H1 (cell line): ENCODE data around the gene RNF32. TPM values are rescaled to one million over a fixed set of nuclear protein-coding genes. Genes with fewer than 3 reads are reported as not detected.

Experiments
- CTCF ChIA-PET: fragments of 300-600 bp; sonication (Branson Sonifier 250); formaldehyde crosslinking; loops from one replicate; lab custom pipeline; 2021; ENCODE audit not compliant: partially characterized antibody; lab: Charles Lee
- POLR2A ChIA-PET: fragments of 300-600 bp; sonication (Branson Sonifier 250); formaldehyde crosslinking; loops from one replicate; lab custom pipeline; 2021; ENCODE audit warnings: inconsistent platforms; ENCODE audit not compliant: partially characterized antibody; lab: Charles Lee
- DNase-seq, 2 experiments: peaks; one replicate each; pipeline versions ENCODE4 v3.0.0 to v3.0.0-alpha.2; 2010 to 2022; ENCODE audit warnings: low spot score in 2 of 2, low read depth in 1 of 2, mixed read lengths in 1 of 2
- FAIRE-seq: peaks from 2 replicates; lab custom pipeline; 2011; peaks lifted over from hg19 to GRCh38; lab: Jason Lieb, UNC
- H2AFZ ChIP-seq: 2 replicates; pipeline ENCODE4 v1.8.1; 2012; ENCODE audit warnings: low read length, inconsistent platforms
- H2AK5ac ChIP-seq: 2 replicates; pipeline ENCODE4 v1.6.1; 2013; ENCODE audit warnings: low read depth, low read length
- H2BK120ac ChIP-seq: replicated peaks from 2 replicates; pipeline ENCODE3; 2013; ENCODE audit warnings: low read depth, low read length, inconsistent platforms
- H2BK12ac ChIP-seq: 2 replicates; pipeline ENCODE4 v1.6.1; 2013; ENCODE audit warnings: low read depth, low read length
- H2BK15ac ChIP-seq: 2 replicates; pipeline ENCODE4 v1.6.1; 2013; ENCODE audit warnings: low read length
- H2BK20ac ChIP-seq: 2 replicates; pipeline ENCODE4 v1.6.1; 2013; ENCODE audit warnings: low read length
- H2BK5ac ChIP-seq: 2 replicates; pipeline ENCODE4 v1.6.1; 2013; ENCODE audit warnings: low read depth, low read length
- H3K14ac ChIP-seq: 2 replicates; pipeline ENCODE4 v1.6.1; 2013; ENCODE audit warnings: inconsistent platforms; ENCODE audit not compliant: insufficient read length
- H3K18ac ChIP-seq: 2 replicates; pipeline ENCODE4 v1.6.1; 2013; ENCODE audit warnings: low read length; ENCODE audit errors: extremely low read depth
- H3K23ac ChIP-seq: 2 replicates; pipeline ENCODE4 v1.6.1; 2013; ENCODE audit warnings: inconsistent platforms; ENCODE audit not compliant: insufficient read length
- H3K23me2 ChIP-seq: 2 replicates; pipeline ENCODE4 v1.6.1; 2013; ENCODE audit warnings: low read depth, low read length
- H3K27ac ChIP-seq: 2 replicates; pipeline ENCODE4 v1.6.1; 2011; ENCODE audit warnings: low read depth, low read length, inconsistent platforms
- H3K27me3 ChIP-seq, 4 experiments: replicated peaks in 1 of 4; 1 replicate in 1 of 4; 2 replicates in 3 of 4; pipeline versions ENCODE4 v1.6.1 to v1.8.1; 2011 to 2013; ENCODE audit warnings: low read length in 3 of 4, mild to moderate bottlenecking in 3 of 4, inconsistent platforms in 2 of 4, mixed read lengths in 2 of 4, moderate library complexity in 1 of 4; ENCODE audit not compliant: control insufficient read depth in 3 of 4, insufficient read depth in 3 of 4; ENCODE audit errors: extremely low read depth in 1 of 4
- H3K36me3 ChIP-seq, 4 experiments: 2 replicates each; pipeline versions ENCODE4 v1.6.1 to v1.8.1; 2011 to 2013; ENCODE audit warnings: mild to moderate bottlenecking in 4 of 4, low read length in 3 of 4, moderate library complexity in 2 of 4, control low read depth in 1 of 4, inconsistent platforms in 1 of 4; ENCODE audit not compliant: insufficient read depth in 4 of 4, control insufficient read depth in 2 of 4
- H3K4ac ChIP-seq: replicated peaks from 2 replicates; pipeline ENCODE3; 2013; ENCODE audit warnings: low read length, low read depth, mixed read lengths, inconsistent platforms; ENCODE audit not compliant: insufficient read length
- H3K4me1 ChIP-seq, 4 experiments: replicated peaks in 1 of 4; 1 replicate in 1 of 4; 2 replicates in 3 of 4; pipeline versions ENCODE4 v1.6.1 to v1.8.1; 2011 to 2013; ENCODE audit warnings: low read length in 3 of 4, inconsistent platforms in 2 of 4, mixed read lengths in 1 of 4; ENCODE audit not compliant: insufficient read depth in 4 of 4, control insufficient read depth in 3 of 4
- H3K4me2 ChIP-seq, 2 experiments: 2 replicates each; pipeline versions ENCODE4 v1.6.1 to v1.8.1; 2011 to 2013; ENCODE audit warnings: low read depth in 2 of 2, low read length in 2 of 2, control low read depth in 1 of 2, inconsistent platforms in 1 of 2, mild to moderate bottlenecking in 1 of 2; ENCODE audit not compliant: insufficient read depth in 1 of 2
- H3K4me3 ChIP-seq, 4 experiments: fragments of 200-600, 300-600 bp in 1 of 4; sonication (generic), shearing (Covaris generic), sonication (Bioruptor Twin) in 1 of 4; 2 replicates each; pipeline versions ENCODE4 v1.5.1 to v1.8.1; 2011 to 2016; ENCODE audit warnings: low read length in 4 of 4, low read depth in 3 of 4, control low read depth in 2 of 4, inconsistent platforms in 2 of 4, mild to moderate bottlenecking in 2 of 4, mixed read lengths in 1 of 4, moderate library complexity in 1 of 4; ENCODE audit not compliant: insufficient read depth in 2 of 4; ENCODE audit errors: extremely low read depth in 1 of 4
- H3K56ac ChIP-seq: replicated peaks from 2 replicates; pipeline ENCODE3; 2013; ENCODE audit warnings: low read depth, mild to moderate bottlenecking, mixed read lengths, low read length, inconsistent platforms; ENCODE audit not compliant: insufficient read length
- H3K79me1 ChIP-seq: 2 replicates; pipeline ENCODE4 v1.6.1; 2013; ENCODE audit warnings: low read depth, low read length, control low read depth
- H3K79me2 ChIP-seq, 2 experiments: 2 replicates each; pipeline versions ENCODE4 v1.6.1 to v1.8.1; 2012 to 2013; ENCODE audit warnings: low read length in 2 of 2, mild to moderate bottlenecking in 2 of 2, inconsistent platforms in 1 of 2; ENCODE audit not compliant: insufficient read depth in 2 of 2, control insufficient read depth in 1 of 2
- H3K9ac ChIP-seq, 4 experiments: replicated peaks in 1 of 4; 1 replicate in 1 of 4; 2 replicates in 3 of 4; pipeline versions ENCODE4 v1.6.1 to v1.8.1; 2011 to 2013; ENCODE audit warnings: low read depth in 3 of 4, low read length in 3 of 4, control low read depth in 2 of 4, mild to moderate bottlenecking in 2 of 4, moderate library complexity in 2 of 4, inconsistent platforms in 1 of 4; ENCODE audit errors: extremely low read depth in 1 of 4
- H3K9me3 ChIP-seq, 2 experiments: 2 replicates each; pipeline versions ENCODE4 v1.6.1 to v1.8.1; 2012 to 2013; ENCODE audit warnings: mild to moderate bottlenecking in 2 of 2, moderate library complexity in 2 of 2, control low read depth in 1 of 2, inconsistent platforms in 1 of 2, low read depth in 1 of 2, low read length in 1 of 2, mixed read lengths in 1 of 2; ENCODE audit not compliant: insufficient read depth in 2 of 2
- H4K20me1 ChIP-seq, 2 experiments: replicated peaks in 1 of 2; 2 replicates each; pipeline versions ENCODE3 to v1.8.1; 2011 to 2013; ENCODE audit warnings: inconsistent platforms in 2 of 2, low read length in 2 of 2, mild to moderate bottlenecking in 1 of 2; ENCODE audit not compliant: insufficient read depth in 2 of 2, control insufficient read depth in 1 of 2
- H4K5ac ChIP-seq: 2 replicates; pipeline ENCODE4 v1.6.1; 2013; ENCODE audit warnings: low read length, low read depth, mixed read lengths, inconsistent platforms; ENCODE audit not compliant: insufficient read length
- H4K8ac ChIP-seq: 2 replicates; pipeline ENCODE4 v1.8.0; 2013; ENCODE audit warnings: mild to moderate bottlenecking, moderate library complexity, low read length, inconsistent platforms; ENCODE audit not compliant: insufficient read depth; ENCODE audit errors: extremely low read depth
- H4K91ac ChIP-seq: replicated peaks from 2 replicates; pipeline ENCODE3; 2013; ENCODE audit warnings: low read length, mixed read lengths, inconsistent platforms; ENCODE audit not compliant: insufficient read length
- BACH1 ChIP-seq: IDR thresholded peaks from 2 replicates; pipeline ENCODE4 v1.6.1; 2012; ENCODE audit warnings: low read length, improper control_type of control experiment
- CBX8 ChIP-seq: fragments of 300-800, 300-1000 bp; sonication (generic); IDR thresholded peaks from 2 replicates; pipeline ENCODE4 v1.7.1; 2016; ENCODE audit warnings: low read depth, low read length, borderline replicate concordance
- EGR1 ChIP-seq: IDR thresholded peaks from 2 replicates; pipeline ENCODE4 v1.6.1; 2011; ENCODE audit warnings: low read depth, low read length, borderline replicate concordance
- FOSL1 ChIP-seq: IDR thresholded peaks from 2 replicates; pipeline ENCODE4 v1.6.1; 2011; ENCODE audit warnings: mild to moderate bottlenecking, low read depth, low read length, moderate library complexity; ENCODE audit not compliant: insufficient read depth
- GABPA ChIP-seq: IDR thresholded peaks from 2 replicates; pipeline ENCODE4 v1.6.1; 2011; ENCODE audit warnings: mild to moderate bottlenecking, low read length, moderate library complexity, borderline replicate concordance; ENCODE audit not compliant: insufficient read depth
- KDM5A ChIP-seq: fragments of 200-600 bp; IDR thresholded peaks from 2 replicates; pipeline ENCODE4 v1.7.1; 2012; ENCODE audit warnings: mild to moderate bottlenecking, low read length, inconsistent platforms, mixed read lengths
- POU5F1 ChIP-seq: IDR thresholded peaks from 2 replicates; pipeline ENCODE4 v1.6.1; 2011; ENCODE audit warnings: low read depth, mild to moderate bottlenecking, low read length, moderate library complexity
- SAP30 ChIP-seq: fragments of 300-600 bp; sonication (generic); IDR thresholded peaks from 2 replicates; pipeline ENCODE4 v1.7.1; 2012; ENCODE audit warnings: low read length, moderate library complexity, mild to moderate bottlenecking, inconsistent platforms; ENCODE audit not compliant: insufficient read depth, insufficient replicate concordance
- SP2 ChIP-seq: IDR thresholded peaks from 2 replicates; pipeline ENCODE4 v1.6.1; 2012; ENCODE audit warnings: mild to moderate bottlenecking, low read length, inconsistent platforms
- TAF7 ChIP-seq: optimal IDR thresholded peaks from 2 replicates; pipeline ENCODE3; 2011; ENCODE audit warnings: low read depth, mild to moderate bottlenecking, inconsistent platforms, low read length, moderate library complexity, borderline replicate concordance
- WGBS, 2 experiments: shearing (Covaris generic) in 1 of 2; methylation state at CpG; one replicate each; pipeline versions ENCODE4 v1.1.6 to v1.1.7; 2013 to 2015; ENCODE audit warnings: low lambda C conversion rate in 2 of 2, mixed read lengths in 2 of 2, inconsistent platforms in 1 of 2, low coverage in 1 of 2, missing lambda C conversion rate in 1 of 2; ENCODE audit not compliant: insufficient replicate concordance in 2 of 2, insufficient coverage in 1 of 2, insufficient read length in 1 of 2; ENCODE audit errors: extremely low coverage in 1 of 2, missing lambda C conversion rate in 1 of 2; 5-methylcytosine and 5-hydroxymethylcytosine counted together
- polyA plus RNA-seq, 7 experiments: library from polyadenylated mRNA; depleted of rRNA in 3 of 7; stranded (reverse) in 5 of 7; unstranded in 2 of 7; fragments of >200 nt in 5 of 7; fragments of 200-250 nt in 2 of 7; gene quantifications; 1 replicate in 5 of 7; 2 replicates in 1 of 7; 4 replicates in 1 of 7; pipeline versions ENCODE4 v1.2.1 to v1.2.3, GENCODE V29; 2011 to 2013; ENCODE audit warnings: missing spikeins in 2 of 7, mixed read lengths in 2 of 7
- total RNA-seq: library from RNA; stranded (reverse); fragmentation: NEBNext Ultra II Directional; extraction: Animal tissue kit (Norgen Biotek cat#: 25700); gene quantifications from 2 replicates; pipeline ENCODE4 v1.2.1, GENCODE V29; 2021
- TF ChIP-seq, protein P1 (sequence below): IDR thresholded peaks from 2 replicates; pipeline ENCODE4 v1.6.1; 2011; ENCODE audit warnings: low read length, improper control_type of control experiment

The RNF32 gene
- total and polyA plus RNA-seq, 2 of the 8 experiments (the other 6 are each of a cell fraction or from before 2014, with no cell fraction given), result 0.48 to 1.2 TPM

GRCh38 chr7:156684251-156684650, 43.7 kb downstream of the RNF32 start:
- Histone ChIP-seq H3K14ac (no peak overlapping the region), H4K8ac (no peak overlapping the region), H3K23me2 (no peaks in the 10 kb centered on the region; the same call in 1 of the 2 replicates), H3K4me3 (no peak overlapping the region), H3K56ac (no peak overlapping the region), H3K23ac (no peak overlapping the region), H3K27me3 (no peaks in the 10 kb centered on the region), H2BK5ac (no peak overlapping the region), H3K9ac (no peak overlapping the region), H2BK12ac (no peak overlapping the region), H3K36me3 (peaks cover 0 to 12% (median 0%) of the 10 kb centered on the region in 4 experiments; a peak in 4 of 8 replicates), H3K79me2 (no peaks in the 10 kb centered on the region), H2BK15ac (no peak overlapping the region), H3K9me3 (no peaks in the 10 kb centered on the region), H3K79me1 (no peaks in the 10 kb centered on the region), H2BK20ac (no peak overlapping the region), H4K91ac (no peak overlapping the region), H2AK5ac (no peak overlapping the region), H3K4me1 (no peaks in the 10 kb centered on the region), H3K18ac (no peak overlapping the region), H3K27ac (no peak overlapping the region), H2BK120ac (no peak overlapping the region), H4K20me1 (peaks cover 0 to 4% of the 10 kb centered on the region in 2 experiments), H3K4me2 (no peak overlapping the region), H3K4ac (no peak overlapping the region), H2AFZ (no peak overlapping the region), H4K5ac (no peak overlapping the region)
- ChIA-PET CTCF (interaction anchor here (0.6 to 1.5 kb wide), 4 partner anchors 14 to 216 kb away, joined by 3 to 6 read pairs (median 3); no protein-coding TSS in a partner anchor), POLR2A (interaction anchor here (0.6 kb wide), 1 partner anchor 182 kb away, joined by 3 read pairs; no protein-coding TSS in a partner anchor)
- FAIRE-seq, result no peak
- WGBS, 2 experiments, result 82% methylated on average over 10 of the region's 10 CpGs; no CpG with 5 or more reads in 1 of the 2 experiments
- no peak for DNase-seq
- TF ChIP-seq TAF7 (no peak), BACH1 (no peak), EGR1 (no peak), GABPA (no peak), POU5F1 (no peak), KDM5A (no peak), SAP30 (no peak), FOSL1 (no peak), SP2 (no peak), CBX8 (no peak)
- TF ChIP-seq, protein P1, sequence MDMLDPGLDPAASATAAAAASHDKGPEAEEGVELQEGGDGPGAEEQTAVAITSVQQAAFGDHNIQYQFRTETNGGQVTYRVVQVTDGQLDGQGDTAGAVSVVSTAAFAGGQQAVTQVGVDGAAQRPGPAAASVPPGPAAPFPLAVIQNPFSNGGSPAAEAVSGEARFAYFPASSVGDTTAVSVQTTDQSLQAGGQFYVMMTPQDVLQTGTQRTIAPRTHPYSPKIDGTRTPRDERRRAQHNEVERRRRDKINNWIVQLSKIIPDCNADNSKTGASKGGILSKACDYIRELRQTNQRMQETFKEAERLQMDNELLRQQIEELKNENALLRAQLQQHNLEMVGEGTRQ, result no peak
